ENCODE results near the gene SKI. TPM values are rescaled to one million over a fixed set of nuclear protein-coding genes. Genes with fewer than 3 reads are reported as not detected.

The SKI gene
- total and polyA plus RNA-seq, 10 of the 15 experiments (the other 5 are each of a cell fraction or from before 2014, with no cell fraction given) = 0.03 to 14.9 (median 0.96) TPM

GRCh38 chr1:2300004-2300771 lies 72.1 kb downstream of the SKI start:
- ChIA-PET CTCF (interaction anchor here (1.1 to 2.1 kb wide), 4 partner anchors 8 to 71 kb away, joined by 3 to 6 read pairs (median 5); no protein-coding TSS in a partner anchor), SMC1A (ENCODE audit: uncharacterized antibody, unreplicated experiment) (interaction anchor here (0.7 to 2.0 kb wide), 4 partner anchors 9 to 105 kb away, joined by 4 to 13 read pairs (median 5); partner anchors contain the start of gene FAAP20), RAD21 (ENCODE audit: unreplicated experiment) (interaction anchor here (0.7 to 2.5 kb wide), 7 partner anchors 16 to 249 kb away, joined by 3 to 13 read pairs (median 3); partner anchors contain the start of genes FAAP20 and SKI), POLR2A (interaction anchor here (0.9 to 1.3 kb wide), 5 partner anchors 8 to 101 kb away, joined by 3 to 6 read pairs (median 3); no protein-coding TSS in a partner anchor)
- H3K4me2 ChIP-seq (ENCODE audit: control insufficient read depth, insufficient read depth) = peak overlapping the region; percentile 85
- in situ Hi-C loops (cut with MboI) (no loop called here), intact Hi-C loops (cut with micrococcal nuclease; ENCODE audit: unreplicated experiment) (loop anchor here (10.0 kb wide), 1 partner anchor 245 kb away; no protein-coding TSS in a partner anchor)
- H3K4me3 ChIP-seq = peak overlapping the region; percentile 71
- ATAC-seq = peak; percentile 89
- peaks cover 28% of the 10 kb centered on the region for H3K4me1 ChIP-seq (ENCODE audit: control insufficient read depth, insufficient read depth, low read length)
- peak overlapping the region; percentile 37; the same call in 1 of the 2 replicates for H2AFZ ChIP-seq (ENCODE audit: control insufficient read depth, low read depth, low read length)
- BruUV-seq (replicated peaks) = no TSS peak
- peak; percentile 71 for DNase-seq (ENCODE audit: low read depth, low spot score)
- H3K27ac ChIP-seq (ENCODE audit: control insufficient read depth, insufficient read depth) = peak overlapping the region; percentile 91
- WGBS (ENCODE audit: insufficient coverage, insufficient replicate concordance, low lambda C conversion rate, missing lambda C conversion rate) = 18% methylated on average over 32 of the region's 32 CpGs
- peak overlapping the region; percentile 91 for H3K9ac ChIP-seq (ENCODE audit: control insufficient read depth, insufficient read depth, low read length)
- no peaks in the 10 kb centered on the region for H3K27me3 ChIP-seq (replicated peaks in 1 of 2; ENCODE audit: control insufficient read depth in 2 of 2, insufficient read depth in 2 of 2, low read length in 1 of 2)
- peaks cover 0 to 8% of the 10 kb centered on the region in 2 experiments; a peak in 2 of 4 replicates for H3K36me3 ChIP-seq (ENCODE audit: control insufficient read depth in 2 of 2, insufficient read depth in 2 of 2, low read length in 1 of 2)
- H3K9me3 ChIP-seq (replicated peaks; ENCODE audit: control insufficient read depth, insufficient read depth, low read length) = no peaks in the 10 kb centered on the region
- H4K20me1 ChIP-seq (ENCODE audit: control insufficient read depth, insufficient read depth) = no peaks in the 10 kb centered on the region
- peaks cover 18% of the 10 kb centered on the region for H3K79me2 ChIP-seq (ENCODE audit: control insufficient read depth, insufficient read depth, low read length)
- peak; percentile 97 for FAIRE-seq
- no peak for TF ChIP-seq CTCF (IDR thresholded peaks at IDR 0.05 in 2 of 3, conservative IDR thresholded peaks at IDR 0.05 in 1 of 3; ENCODE audit: control insufficient read depth in 2 of 3, extremely low read depth in 1 of 3, insufficient read depth in 1 of 3, low read depth in 3 of 3, low read length in 3 of 3)
- TF ChIP-seq NRF1 (conservative IDR thresholded peaks at IDR 0.05; ENCODE audit: low read depth, low read length) = no peak
- peak; percentile 85 for TF ChIP-seq RUNX3 (IDR thresholded peaks at IDR 0.05; ENCODE audit: low read length)
- TF ChIP-seq MYC (IDR thresholded peaks at IDR 0.05; ENCODE audit: insufficient read depth, insufficient read length, insufficient replicate concordance, low read length, severe bottlenecking) = no peak
- TF ChIP-seq HDAC6 (IDR thresholded peaks at IDR 0.05; ENCODE audit: unreplicated experiment) = no peak
- TF ChIP-seq SRF (IDR thresholded peaks at IDR 0.05; ENCODE audit: low read depth in 2 of 2, low read length in 2 of 2) = 0 out of 4 replicates have a peak, but pooled peaks of 1 of the 2 experiments have one; percentile 30
- TF ChIP-seq TCF3 (IDR thresholded peaks at IDR 0.05; ENCODE audit: borderline replicate concordance, insufficient read depth, low read depth, low read length) = 0 out of 2 replicates have a peak, but pooled peaks have one; percentile 36
- TF ChIP-seq RCOR1 (conservative IDR thresholded peaks at IDR 0.05; ENCODE audit: low read depth, low read length) = no peak
- no peak for TF ChIP-seq YY1 (IDR thresholded peaks at IDR 0.05; ENCODE audit: low read depth, low read length)
- TF ChIP-seq DPF2 (IDR thresholded peaks at IDR 0.05) = peak; percentile 69; the same call in 1 of the 2 replicates
- no peak for TF ChIP-seq E4F1 (IDR thresholded peaks at IDR 0.05; ENCODE audit: borderline replicate concordance, partially characterized antibody)
- no peak for TF ChIP-seq EZH2 (IDR thresholded peaks at IDR 0.05; ENCODE audit: borderline replicate concordance, control insufficient read depth, low read depth, low read length)
- no peak; the same call in 1 of the 2 replicates for TF ChIP-seq GATAD2B (conservative IDR thresholded peaks at IDR 0.05; ENCODE audit: low read depth)
- TF ChIP-seq RB1 (IDR thresholded peaks at IDR 0.05; ENCODE audit: borderline replicate concordance) = no peak
- no peak for TF ChIP-seq CHD1 (IDR thresholded peaks at IDR 0.05; ENCODE audit: low read depth, low read length)
